ENCODE measurements around the gene TENT4A.

The TENT4A gene

DNA sequence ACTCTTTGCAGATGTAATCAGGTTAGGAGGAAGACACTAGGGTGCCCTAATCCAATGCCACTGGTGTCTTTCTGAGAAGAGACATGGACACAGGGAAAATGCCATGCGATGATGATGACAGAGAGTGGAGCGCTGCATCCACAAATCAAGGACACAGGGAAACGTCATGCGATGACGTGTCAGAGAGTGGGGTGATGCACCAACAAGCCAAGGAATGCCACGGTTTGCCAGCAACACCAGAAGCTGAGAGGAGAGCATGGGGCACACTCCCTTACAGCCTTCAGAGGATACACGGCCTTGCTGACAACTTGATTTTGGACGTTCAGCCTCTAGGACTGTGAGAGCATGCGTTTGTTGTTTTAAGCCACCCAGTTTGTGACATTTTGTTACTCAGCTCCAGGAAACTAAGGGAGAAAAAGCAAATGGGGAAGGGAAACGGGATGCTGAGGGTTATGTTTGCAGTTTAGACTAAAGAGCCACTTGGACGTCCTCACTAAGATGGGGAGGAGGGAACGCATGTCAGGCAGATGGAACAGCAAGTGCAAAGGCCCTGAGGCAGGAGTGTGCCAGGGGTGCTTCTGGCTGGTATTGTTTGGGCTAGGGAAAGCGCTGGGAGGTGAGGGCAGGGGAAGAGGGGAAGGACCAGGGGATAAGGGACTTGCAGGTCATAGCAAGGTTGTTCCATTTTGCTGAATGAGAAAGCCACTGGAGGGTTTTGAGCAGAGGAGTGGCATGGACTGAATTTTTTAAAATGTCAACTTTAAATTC lies 2.5 kb upstream of the TENT4A start:
- H3K36me3 ChIP-seq (ENCODE audit: control insufficient read depth, insufficient read depth, low read length), result no peaks in the 10 kb centered on the region
- H3K27me3 ChIP-seq (replicated peaks; ENCODE audit: control insufficient read depth, insufficient read depth, low read length), result no peaks in the 10 kb centered on the region
- no peak overlapping the region for H3K4me3 ChIP-seq (replicated peaks; ENCODE audit: low read depth, low read length)
- DNase-seq (ENCODE audit: extremely low read depth, insufficient read length), result no peak
- TF ChIP-seq, protein P1, sequence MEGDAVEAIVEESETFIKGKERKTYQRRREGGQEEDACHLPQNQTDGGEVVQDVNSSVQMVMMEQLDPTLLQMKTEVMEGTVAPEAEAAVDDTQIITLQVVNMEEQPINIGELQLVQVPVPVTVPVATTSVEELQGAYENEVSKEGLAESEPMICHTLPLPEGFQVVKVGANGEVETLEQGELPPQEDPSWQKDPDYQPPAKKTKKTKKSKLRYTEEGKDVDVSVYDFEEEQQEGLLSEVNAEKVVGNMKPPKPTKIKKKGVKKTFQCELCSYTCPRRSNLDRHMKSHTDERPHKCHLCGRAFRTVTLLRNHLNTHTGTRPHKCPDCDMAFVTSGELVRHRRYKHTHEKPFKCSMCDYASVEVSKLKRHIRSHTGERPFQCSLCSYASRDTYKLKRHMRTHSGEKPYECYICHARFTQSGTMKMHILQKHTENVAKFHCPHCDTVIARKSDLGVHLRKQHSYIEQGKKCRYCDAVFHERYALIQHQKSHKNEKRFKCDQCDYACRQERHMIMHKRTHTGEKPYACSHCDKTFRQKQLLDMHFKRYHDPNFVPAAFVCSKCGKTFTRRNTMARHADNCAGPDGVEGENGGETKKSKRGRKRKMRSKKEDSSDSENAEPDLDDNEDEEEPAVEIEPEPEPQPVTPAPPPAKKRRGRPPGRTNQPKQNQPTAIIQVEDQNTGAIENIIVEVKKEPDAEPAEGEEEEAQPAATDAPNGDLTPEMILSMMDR (IDR thresholded peaks at IDR 0.05; ENCODE audit: insufficient read depth, low read length, poor library complexity, severe bottlenecking), result no peak

DNA sequence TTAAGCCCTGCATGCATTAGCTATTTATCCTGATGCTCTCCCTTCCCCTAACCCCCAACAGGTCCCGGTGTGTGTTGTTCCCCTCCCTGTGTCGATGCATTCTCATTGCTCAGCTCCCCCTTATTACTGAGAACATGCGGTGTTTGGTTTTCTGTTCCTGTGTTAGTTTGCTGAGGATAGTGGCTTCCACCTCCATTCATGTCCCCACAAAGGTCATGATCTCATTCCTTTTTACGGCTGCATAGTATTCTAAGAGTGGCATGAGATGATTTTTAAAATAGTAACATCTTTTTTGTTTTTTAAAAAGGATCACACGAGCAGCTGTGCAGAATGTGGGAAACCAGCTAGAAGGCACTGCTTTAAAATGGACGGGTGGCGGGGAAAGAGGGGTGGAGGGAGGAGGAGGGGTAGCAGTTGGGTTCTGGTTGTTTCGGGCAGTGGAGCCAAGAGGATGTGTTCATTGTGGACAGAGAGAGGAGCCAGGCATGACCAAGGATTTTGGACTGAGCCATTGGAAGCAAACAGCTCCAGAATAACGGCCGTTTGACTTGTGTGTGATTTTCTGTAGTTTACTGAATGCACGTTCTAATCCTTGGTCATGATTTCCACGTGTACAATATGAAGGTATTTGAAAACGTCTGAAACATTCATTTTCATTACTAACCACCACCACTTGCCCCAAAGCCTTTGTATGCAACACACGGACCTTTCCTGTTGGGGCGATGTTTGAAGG lies 1.7 kb upstream of the TENT4A start:
- DNase-seq (ENCODE audit: extremely low read depth, insufficient read length), result no peak
- H3K36me3 ChIP-seq (ENCODE audit: control insufficient read depth, insufficient read depth, low read length), result no peaks in the 10 kb centered on the region; the same call in 1 of the 2 replicates
- H3K4me3 ChIP-seq (replicated peaks; ENCODE audit: low read depth, low read length), result peak overlapping the region; percentile 81

DNA sequence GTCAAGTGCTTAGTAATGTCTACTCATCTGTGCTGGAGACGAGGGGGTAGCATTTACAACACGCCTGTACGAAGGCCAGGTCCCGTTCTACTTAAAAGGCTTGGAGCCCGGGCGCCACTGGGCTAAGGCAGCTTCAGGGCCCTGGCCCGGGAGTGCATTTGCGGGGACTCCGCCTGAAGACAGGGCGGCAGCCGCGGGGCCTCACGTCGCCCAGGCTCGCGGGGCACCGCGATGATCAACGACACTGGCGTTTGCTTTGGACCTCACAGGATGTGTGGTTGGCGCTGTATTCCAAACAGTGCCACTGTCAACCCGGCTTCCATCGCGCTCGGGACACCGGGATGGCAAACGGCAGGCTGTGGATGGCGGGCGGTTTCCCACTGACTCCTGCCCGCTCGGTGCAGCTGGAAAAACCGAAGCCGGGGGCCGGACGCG lies 1.1 kb upstream of the TENT4A start:
- Histone ChIP-seq H3K36me3 (ENCODE audit: control insufficient read depth, insufficient read depth, low read length) (peaks cover under 1% of the 10 kb centered on the region), H3K27me3 (replicated peaks; ENCODE audit: control insufficient read depth, insufficient read depth, low read length) (no peaks in the 10 kb centered on the region), H3K4me3 (replicated peaks; ENCODE audit: low read depth, low read length) (peak overlapping the region; percentile 81)
- DNase-seq (ENCODE audit: extremely low read depth, insufficient read length), result peak; percentile 80
- TF ChIP-seq, protein P1 (IDR thresholded peaks at IDR 0.05; ENCODE audit: insufficient read depth, low read length, poor library complexity, severe bottlenecking), result peak; percentile 6

More for the DNA sequence above, 1.7 kb upstream of the TENT4A start:
- TF ChIP-seq, protein P1 (IDR thresholded peaks at IDR 0.05; ENCODE audit: insufficient read depth, low read length, poor library complexity, severe bottlenecking), result no peak
- H3K27me3 ChIP-seq (replicated peaks; ENCODE audit: control insufficient read depth, insufficient read depth, low read length), result no peaks in the 10 kb centered on the region

DNA sequence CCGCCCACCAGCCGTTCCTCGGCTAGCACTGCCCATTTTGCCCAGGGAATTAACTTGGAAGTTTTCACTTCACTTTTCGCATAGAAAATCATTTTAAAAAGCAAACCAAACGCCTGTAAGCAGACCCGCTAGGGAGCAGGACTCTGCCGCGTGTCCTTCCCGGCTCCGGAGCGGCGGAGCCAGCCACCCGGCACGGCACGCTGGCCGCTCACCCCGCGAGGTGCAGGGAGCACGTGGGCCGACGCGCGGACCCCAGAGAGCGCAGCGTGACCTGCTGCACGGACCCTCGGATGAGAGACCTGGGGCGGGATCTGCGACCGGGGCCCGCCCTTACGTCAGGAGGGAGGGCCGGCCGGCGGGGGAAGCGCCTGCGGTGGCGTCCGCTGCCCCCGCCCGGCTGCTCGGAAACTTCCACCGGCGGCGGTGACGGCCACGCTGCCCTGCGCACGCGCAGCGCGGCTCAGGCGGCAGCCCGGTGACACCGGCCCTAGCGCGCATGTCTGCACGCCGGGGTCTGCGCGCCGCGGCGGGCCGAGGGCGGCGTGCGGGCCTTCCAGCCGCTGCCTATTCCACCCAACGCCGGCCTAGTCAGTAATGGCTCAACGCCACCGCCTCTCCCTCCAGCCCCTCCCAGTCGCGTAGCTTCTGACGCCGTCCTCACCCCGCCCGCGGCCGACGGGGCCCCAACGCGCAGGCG lies 507 bp upstream of the TENT4A start:
- H3K36me3 ChIP-seq (ENCODE audit: control insufficient read depth, insufficient read depth, low read length), result peaks cover 4% of the 10 kb centered on the region
- DNase-seq (ENCODE audit: extremely low read depth, insufficient read length), result peak; percentile 99
- TF ChIP-seq, protein P1 (IDR thresholded peaks at IDR 0.05; ENCODE audit: insufficient read depth, low read length, poor library complexity, severe bottlenecking), result no peak
- H3K4me3 ChIP-seq (replicated peaks; ENCODE audit: low read depth, low read length), result peak overlapping the region; percentile 81
- H3K27me3 ChIP-seq (replicated peaks; ENCODE audit: control insufficient read depth, insufficient read depth, low read length), result no peaks in the 10 kb centered on the region

DNA sequence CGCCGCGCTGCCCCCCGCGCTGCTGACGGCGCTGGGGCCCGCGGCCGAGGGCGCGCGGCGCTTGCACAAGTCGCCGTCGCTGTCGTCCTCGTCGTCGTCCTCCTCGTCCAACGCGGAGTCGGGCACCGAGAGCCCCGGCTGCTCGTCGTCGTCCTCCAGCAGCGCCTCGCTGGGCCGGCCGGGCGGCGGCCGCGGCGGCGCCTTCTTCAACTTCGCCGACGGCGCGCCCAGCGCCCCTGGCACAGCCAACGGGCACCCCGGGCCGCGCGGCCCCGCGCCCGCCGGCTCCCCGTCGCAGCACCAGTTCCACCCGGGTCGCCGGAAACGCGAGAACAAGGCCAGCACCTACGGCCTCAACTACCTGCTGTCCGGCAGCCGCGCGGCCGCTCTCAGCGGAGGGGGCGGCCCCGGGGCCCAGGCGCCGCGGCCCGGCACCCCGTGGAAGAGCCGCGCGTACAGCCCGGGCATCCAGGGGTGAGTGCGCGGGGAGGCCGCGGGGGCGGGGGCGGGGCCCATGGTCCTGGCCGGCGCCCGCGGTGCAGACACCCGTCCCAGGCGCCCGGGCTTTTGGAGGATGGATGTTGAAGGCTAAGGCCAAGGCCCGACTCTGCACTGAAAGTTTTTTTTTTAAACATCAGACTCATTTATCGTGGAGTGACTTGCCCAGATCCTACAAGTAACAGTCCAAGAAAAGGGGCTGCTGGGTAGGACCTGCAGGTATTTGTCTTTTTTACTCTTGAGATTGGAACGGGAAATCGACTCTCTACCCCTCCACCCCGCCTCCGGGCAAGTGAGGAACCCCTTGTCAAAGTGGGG lies 1.2 kb downstream of the TENT4A start:
- H3K36me3 ChIP-seq (ENCODE audit: control insufficient read depth, insufficient read depth, low read length), result peaks cover 5% of the 10 kb centered on the region
- TF ChIP-seq, protein P1 (IDR thresholded peaks at IDR 0.05; ENCODE audit: insufficient read depth, low read length, poor library complexity, severe bottlenecking), result no peak
- peak; percentile 48 for DNase-seq (ENCODE audit: extremely low read depth, insufficient read length)
- peak overlapping the region; percentile 67 for H3K4me3 ChIP-seq (replicated peaks; ENCODE audit: low read depth, low read length)
- H3K27me3 ChIP-seq (replicated peaks; ENCODE audit: control insufficient read depth, insufficient read depth, low read length), result no peaks in the 10 kb centered on the region

Data from GM06990 (cell line).